Activated T-cell treated with anti-CD3 and anti-CD28 coated beads for 24 hours (primary cell): ENCODE results near the gene SEMA3F.

Experiments used
- DNase-seq: peaks from one replicate; pipeline ENCODE4 v3.0.0-alpha.2; 2020; ENCODE audit warnings: low read depth

The SEMA3F gene

GRCh38 chr3:50235716-50236483, 80.8 kb downstream of the SEMA3F start, which contains the start of gene GNAI2:
Gene GNAI2, plus strand, starts transcription at chr3:50236204. Its CDS starts 132 bp downstream, at chr3:50236336.
- DNase-seq = peak; percentile 98

- no peak for DNase-seq
Measured at GRCh38 chr3:50236484-50237132, 81.5 kb downstream of the SEMA3F start.

GRCh38 chr3:50237133-50237651, 82.1 kb downstream of the SEMA3F start:
- no peak for DNase-seq

- peak; percentile 81 for DNase-seq
Measured at GRCh38 chr3:50237754-50238548, 82.8 kb downstream of the SEMA3F start.

- no peak for DNase-seq
Measured at GRCh38 chr3:50238549-50239026, 83.5 kb downstream of the SEMA3F start.
